Mesothelial cell of epicardium (in vitro differentiated cells): Measurements from ENCODE around the gene B3GAT1. TPM values are rescaled to one million over a fixed set of nuclear protein-coding genes. Genes with fewer than 3 reads are reported as not detected.

Source experiments
- DNase-seq, 2 experiments: peaks; one replicate each; pipeline ENCODE4 v3.0.0; 2021; ENCODE audit warnings: low spot score in 2 of 2; ENCODE audit not compliant: unreplicated experiment in 2 of 2
- H3K27ac Mint-ChIP-seq: 2 replicates; pipeline ENCODE4 v1.8.0; 2021; ENCODE audit warnings: mixed read lengths
- H3K27me3 Mint-ChIP-seq: 2 replicates; pipeline ENCODE4 v1.8.0; 2021; ENCODE audit warnings: low read depth, mixed read lengths
- H3K36me3 Mint-ChIP-seq: 2 replicates; pipeline ENCODE4 v1.8.0; 2021; ENCODE audit warnings: mixed read lengths
- H3K4me1 Mint-ChIP-seq: 2 replicates; pipeline ENCODE4 v1.8.0; 2021; ENCODE audit warnings: mixed read lengths
- H3K4me3 Mint-ChIP-seq: 2 replicates; pipeline ENCODE4 v1.8.0; 2021; ENCODE audit warnings: mild to moderate bottlenecking, moderate library complexity, mixed read lengths
- H3K9me3 Mint-ChIP-seq: 2 replicates; pipeline ENCODE4 v1.8.0; 2021; ENCODE audit warnings: mixed read lengths
- CTCF ChIP-seq: fragments of 200-600 bp; sonication (generic); IDR thresholded peaks from one replicate; pipeline ENCODE4 v1.5.0; 2021; ENCODE audit warnings: antibody characterized with exemption; ENCODE audit not compliant: unreplicated experiment
- total RNA-seq: library from RNA; stranded (reverse); gene quantifications from 3 replicates; pipeline ENCODE4 v1.2.1, GENCODE V29; 2021

B3GAT1 gene
- total RNA-seq, 1 donor from 2014 or later = 1.5 TPM

- Mint-ChIP-seq H3K36me3 (no peaks in the 10 kb centered on the region), H3K9me3 (peaks cover 10% of the 10 kb centered on the region), H3K4me3 (no peak overlapping the region), H3K27ac (no peak overlapping the region), H3K4me1 (no peaks in the 10 kb centered on the region), H3K27me3 (peaks cover 32% of the 10 kb centered on the region)
- no peak for TF ChIP-seq CTCF
- DNase-seq = no peak
Measured at GRCh38 chr11:134397304-134398078, 14.6 kb downstream of the B3GAT1 start.

- Mint-ChIP-seq H3K9me3 (no peaks in the 10 kb centered on the region), H3K27me3 (peaks cover 16% of the 10 kb centered on the region), H3K27ac (no peak overlapping the region), H3K4me3 (no peak overlapping the region), H3K36me3 (no peaks in the 10 kb centered on the region), H3K4me1 (no peaks in the 10 kb centered on the region)
- DNase-seq = no peak
- no peak for TF ChIP-seq CTCF
Measured at GRCh38 chr11:134395002-134395401, 17.0 kb downstream of the B3GAT1 start.

GRCh38 chr11:134394311-134394710, 17.7 kb downstream of the B3GAT1 start:
- H3K4me1 Mint-ChIP-seq = no peaks in the 10 kb centered on the region
- no peak overlapping the region for H3K27ac Mint-ChIP-seq
- H3K4me3 Mint-ChIP-seq = no peak overlapping the region
- peaks cover 20% of the 10 kb centered on the region for H3K27me3 Mint-ChIP-seq
- no peaks in the 10 kb centered on the region for H3K9me3 Mint-ChIP-seq
- DNase-seq = no peak
- H3K36me3 Mint-ChIP-seq = no peaks in the 10 kb centered on the region
- TF ChIP-seq CTCF = no peak

- H3K4me1 Mint-ChIP-seq = no peaks in the 10 kb centered on the region
- peaks cover 14% of the 10 kb centered on the region for H3K27me3 Mint-ChIP-seq
- TF ChIP-seq CTCF = no peak
- no peaks in the 10 kb centered on the region for H3K9me3 Mint-ChIP-seq
- no peak overlapping the region for H3K27ac Mint-ChIP-seq
- H3K4me3 Mint-ChIP-seq = no peak overlapping the region
- no peaks in the 10 kb centered on the region for H3K36me3 Mint-ChIP-seq
- DNase-seq = no peak
Measured at GRCh38 chr11:134393638-134394037, 18.4 kb downstream of the B3GAT1 start.

- Mint-ChIP-seq H3K4me1 (no peaks in the 10 kb centered on the region), H3K27ac (no peak overlapping the region), H3K36me3 (no peaks in the 10 kb centered on the region), H3K9me3 (no peaks in the 10 kb centered on the region), H3K27me3 (peaks cover 14% of the 10 kb centered on the region), H3K4me3 (no peak overlapping the region)
- no peak for TF ChIP-seq CTCF
- DNase-seq = no peak
Measured at GRCh38 chr11:134392953-134393615, 19.0 kb downstream of the B3GAT1 start.
